CD4-positive, alpha-beta T cell treated with Interleukin-17A for 1 hour (primary cell): ENCODE data around the gene PEAK1.
"Not testable (repeated sequence)": the region's sequence is repeated elsewhere in the genome, so short reads cannot be mapped to it uniquely, and the experiment has no call there.

ENCODE experiments used
- DNase-seq: peaks from one replicate; pipeline ENCODE4 v3.0.0-alpha.2; 2020

The PEAK1 gene

GRCh38 chr15:77209221-77209620, 210.7 kb downstream of the PEAK1 start:
- DNase-seq, result no peak

DNA sequence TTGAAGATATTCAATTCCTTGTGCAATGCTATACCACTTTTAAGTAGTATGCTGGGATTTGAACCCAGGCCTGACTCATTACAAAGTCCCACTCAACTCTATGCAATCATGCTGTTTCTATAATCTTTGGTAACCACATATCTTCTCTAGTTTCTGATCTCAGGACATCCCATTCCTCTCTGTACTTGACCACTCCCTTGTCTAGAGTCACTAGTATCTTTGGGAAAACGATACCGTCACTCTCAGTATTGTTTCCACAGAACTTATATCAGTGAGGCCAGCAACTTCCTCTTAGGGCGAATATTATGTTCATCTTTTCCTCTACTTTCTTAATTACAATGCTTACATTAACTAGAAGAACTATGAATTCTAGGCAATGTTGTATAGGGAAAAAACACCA, 211.7 kb downstream of the PEAK1 start:
- DNase-seq, result no peak

DNA sequence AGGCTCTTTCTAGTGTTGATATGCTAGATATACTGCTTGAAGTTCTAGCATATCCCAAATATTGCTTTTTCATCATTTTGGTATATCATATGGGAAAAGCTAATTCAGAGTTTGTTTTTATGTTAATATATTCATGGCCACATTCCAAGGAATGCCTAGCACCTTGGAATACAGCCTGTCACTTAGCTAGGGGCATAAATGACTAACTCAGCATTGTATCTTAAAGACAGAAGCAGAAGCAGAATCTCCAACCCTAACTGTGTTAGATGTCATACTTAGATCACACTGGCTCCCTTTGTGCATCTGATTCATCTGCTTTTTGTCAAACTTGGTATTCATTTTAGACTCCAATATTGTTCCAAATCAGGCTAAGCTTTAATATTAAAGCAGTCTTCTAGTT, 218.2 kb downstream of the PEAK1 start:
- DNase-seq, result no peak

- no peak for DNase-seq
These were observed 223.5 kb downstream of the PEAK1 start for GRCh38 chr15:77196381-77196780.

- DNase-seq, result no peak
These were observed 224.3 kb downstream of the PEAK1 start for GRCh38 chr15:77195586-77195985.

- no peak for DNase-seq
These were observed 227.5 kb downstream of the PEAK1 start for GRCh38 chr15:77192451-77192850.

DNA sequence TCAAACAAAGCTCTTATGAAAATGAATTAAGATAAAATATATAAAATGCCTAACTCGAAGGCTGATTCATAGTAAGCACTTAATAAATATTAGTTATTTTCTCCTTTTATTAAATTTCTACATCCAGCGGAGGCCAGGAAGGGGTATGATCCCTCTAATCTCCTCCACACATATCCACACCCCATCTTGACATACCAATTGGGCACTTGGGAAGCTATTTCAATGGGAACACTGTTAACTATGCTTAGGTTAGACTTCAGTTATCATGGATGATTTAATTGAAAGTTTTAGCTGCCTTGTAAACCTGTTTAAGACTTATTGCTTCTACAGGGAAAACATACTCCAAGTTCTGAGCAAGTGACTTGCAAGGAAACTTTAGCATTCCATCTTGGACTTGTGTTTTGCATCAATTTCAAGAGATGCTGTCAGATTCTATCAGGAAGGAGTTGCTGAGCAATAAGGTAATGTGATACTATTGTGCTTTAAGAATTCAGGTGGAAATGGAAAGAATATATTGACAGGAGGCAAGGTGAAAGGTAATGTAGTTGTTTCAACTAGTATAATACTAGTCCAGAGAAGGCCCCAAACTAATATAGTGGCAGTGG, 228.6 kb downstream of the PEAK1 start:
- no peak for DNase-seq

DNA sequence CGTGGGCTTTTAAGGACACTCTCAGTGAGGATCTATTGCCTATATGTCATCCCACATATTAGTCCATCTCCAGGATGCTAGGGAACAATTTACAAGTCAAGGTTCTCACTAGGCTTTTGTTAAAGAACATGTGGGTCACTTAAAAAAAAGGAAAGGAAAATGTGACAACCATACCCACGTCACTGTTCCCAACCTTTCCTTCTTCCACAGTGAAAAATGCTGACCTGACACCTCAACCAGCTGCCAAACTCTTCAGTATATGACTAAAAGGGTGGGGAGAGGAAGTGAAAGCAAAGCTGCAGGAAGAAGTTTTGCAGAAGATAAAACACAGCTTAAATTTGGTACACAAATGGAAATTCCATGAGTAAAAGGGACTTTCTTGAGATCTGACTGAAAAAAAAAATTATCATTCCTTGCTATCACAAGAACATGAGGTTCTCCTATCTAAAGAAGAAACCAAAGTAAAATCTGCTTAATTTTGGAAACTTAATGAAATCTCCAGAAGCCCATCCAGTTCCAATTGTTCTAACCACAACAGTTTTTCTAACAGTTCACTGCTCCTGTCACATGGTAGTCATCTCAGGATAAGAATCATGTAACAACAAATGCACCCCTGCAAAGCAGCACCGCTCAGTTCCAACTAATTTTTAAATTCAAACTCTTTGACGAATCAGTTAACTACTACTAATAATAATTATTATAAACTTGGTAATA, 232.0 kb downstream of the PEAK1 start:
- DNase-seq, result peak; percentile 42

DNA sequence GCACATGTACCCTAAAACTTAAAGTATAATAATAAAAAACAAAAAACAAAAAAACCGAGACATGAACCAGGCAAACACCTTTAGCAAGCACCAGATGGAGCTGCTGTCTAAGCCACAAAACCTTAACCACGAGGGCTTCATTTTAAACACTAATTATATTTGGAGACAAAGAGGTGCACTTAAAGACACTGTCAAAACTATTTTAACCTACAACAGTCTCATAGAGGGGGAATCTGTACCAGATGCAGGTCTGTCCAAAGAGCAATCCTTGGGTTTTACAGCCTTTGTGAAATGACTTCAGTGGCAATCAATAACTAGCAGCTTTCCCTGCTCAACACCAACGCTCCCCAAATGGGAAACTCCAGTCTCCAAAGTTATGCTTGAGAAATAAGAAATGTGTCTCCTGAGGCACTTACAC, 233.3 kb downstream of the PEAK1 start:
- peak; percentile 33 for DNase-seq

GRCh38 chr15:77185242-77185785, 234.6 kb downstream of the PEAK1 start:
- DNase-seq, result no peak

GRCh38 chr15:77184352-77184751, 235.6 kb downstream of the PEAK1 start:
- not testable (repeated sequence) for DNase-seq

- DNase-seq, result no peak
These were observed 236.8 kb downstream of the PEAK1 start for GRCh38 chr15:77183066-77183465.

DNA sequence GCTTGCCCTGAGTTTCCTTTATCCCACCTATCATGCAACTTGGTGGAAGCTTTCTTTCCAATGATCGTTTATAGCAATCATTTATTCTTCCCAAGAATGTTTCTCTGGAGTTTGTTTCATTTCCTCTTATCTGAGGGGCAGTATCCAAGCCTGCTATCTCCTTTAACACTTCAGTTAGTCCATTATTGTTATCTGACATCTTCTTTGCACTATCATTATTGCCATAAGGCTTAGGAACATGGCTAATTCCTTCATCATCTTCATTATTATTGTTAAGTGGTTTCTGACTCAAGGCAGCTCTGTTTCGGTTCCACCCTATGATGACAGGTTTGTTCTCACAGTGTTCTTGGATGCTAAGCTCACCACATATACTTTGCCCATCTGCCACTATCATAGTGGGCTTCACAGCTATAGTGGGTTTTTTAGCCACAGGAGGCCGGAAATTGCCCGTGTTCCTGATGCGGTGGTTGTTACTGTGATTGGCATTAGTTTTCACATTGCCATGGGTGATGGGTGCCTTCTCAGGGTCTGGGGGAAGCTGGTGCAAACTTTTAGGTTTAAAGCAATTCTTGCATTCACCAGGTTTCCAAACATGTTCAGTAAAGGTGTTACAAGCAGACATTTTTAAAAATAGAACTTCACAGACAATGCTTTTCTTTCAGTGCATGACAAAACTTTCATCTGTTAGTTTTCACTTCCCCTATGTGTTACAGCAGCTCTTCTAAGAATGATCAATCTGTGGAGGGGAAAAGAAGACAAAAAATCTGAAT, 238.4 kb downstream of the PEAK1 start:
- DNase-seq, result peak; percentile 34

DNA sequence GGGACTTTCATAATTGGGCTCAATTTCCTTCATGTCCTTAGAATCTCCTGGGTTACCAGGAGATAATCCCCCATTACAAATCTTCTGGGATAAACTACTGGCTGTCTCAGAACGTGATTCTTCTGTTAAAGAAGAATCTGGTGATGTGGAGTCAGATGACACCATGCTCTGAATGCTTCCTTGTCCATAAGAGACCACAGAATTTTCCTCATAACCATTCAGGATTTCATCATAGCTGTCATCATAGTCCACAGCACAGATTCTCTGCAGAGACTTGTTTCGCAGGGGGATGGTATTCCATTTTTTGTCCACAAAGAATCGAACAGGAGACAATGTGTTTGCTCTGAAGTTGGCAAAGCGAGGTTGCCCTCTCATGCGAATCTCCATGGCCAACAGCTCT, 239.1 kb downstream of the PEAK1 start:
- no peak for DNase-seq

GRCh38 chr15:77180270-77180669, 239.6 kb downstream of the PEAK1 start:
- no peak for DNase-seq

GRCh38 chr15:77179541-77179998, 240.3 kb downstream of the PEAK1 start:
- DNase-seq, result peak; percentile 32

- DNase-seq, result no peak
These were observed 241.5 kb downstream of the PEAK1 start for GRCh38 chr15:77178411-77178810.

DNA sequence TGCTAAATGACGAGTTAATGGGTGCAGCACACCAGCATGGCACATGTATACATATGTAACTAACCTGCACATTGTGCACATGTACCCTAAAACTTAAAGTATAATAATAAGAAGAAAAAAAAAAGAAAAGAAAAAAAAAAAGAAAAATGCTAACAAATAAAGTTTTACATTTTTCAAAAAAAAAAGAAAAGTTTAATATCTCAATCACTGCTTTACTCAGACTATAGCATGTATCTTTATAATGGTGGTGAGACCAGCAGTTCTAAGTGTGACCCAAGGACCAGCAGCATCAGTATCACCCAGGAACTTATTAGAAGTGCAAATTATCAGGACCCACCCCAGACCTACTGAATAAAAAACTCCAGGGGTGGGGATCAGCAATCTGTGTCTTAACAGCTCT, 243.8 kb downstream of the PEAK1 start:
- DNase-seq, result not testable (repeated sequence)

GRCh38 chr15:77173487-77173886, 246.4 kb downstream of the PEAK1 start:
- no peak for DNase-seq

GRCh38 chr15:77171221-77171967, 248.5 kb downstream of the PEAK1 start:
- no peak for DNase-seq

- DNase-seq, result no peak
These were observed 251.3 kb downstream of the PEAK1 start for GRCh38 chr15:77168616-77169015.

GRCh38 chr15:77168141-77168540, 251.8 kb downstream of the PEAK1 start:
- no peak for DNase-seq

GRCh38 chr15:77167406-77167805, 252.5 kb downstream of the PEAK1 start:
- DNase-seq, result no peak
